Measurements from ENCODE around the gene FMO1.

Gene FMO1

DNA sequence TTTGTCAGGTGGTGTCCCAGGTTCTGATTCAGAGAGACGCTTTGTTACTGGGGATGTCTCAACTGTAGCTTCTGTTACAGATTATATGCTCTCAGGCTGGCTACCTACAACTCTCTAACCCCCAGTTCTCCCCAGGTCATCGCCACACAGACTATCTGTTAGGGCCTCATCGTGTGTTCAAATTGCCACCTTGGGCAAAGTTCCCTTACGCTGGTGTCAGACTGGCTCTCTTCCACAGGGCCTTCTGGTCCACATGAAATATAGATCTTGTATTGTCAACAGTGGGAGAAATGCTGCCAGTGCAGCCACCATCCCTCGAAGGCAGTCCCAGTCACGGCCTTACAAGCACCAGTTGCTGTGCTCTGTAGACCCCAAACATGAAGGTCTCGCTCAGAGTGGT is 81.0 kb downstream of the FMO1 start:
- Histone ChIP-seq H2AFZ (no peak overlapping the region), H3K79me2 (no peaks in the 10 kb centered on the region), H3K27ac (no peak overlapping the region), H3K9ac (no peak overlapping the region), H3K4me1 (no peaks in the 10 kb centered on the region), H3K4me3 (ENCODE audit: low read depth, low read length) (no peak overlapping the region), H3K27me3 (ENCODE audit: control insufficient read depth, insufficient read depth, low read length) (no peaks in the 10 kb centered on the region), H3K9me3 (ENCODE audit: control insufficient read depth, low read length) (no peaks in the 10 kb centered on the region), H3K4me2 (ENCODE audit: low read length) (no peak overlapping the region), H3K36me3 (ENCODE audit: control insufficient read depth, insufficient read depth, low read length) (no peaks in the 10 kb centered on the region)
- TF ChIP-seq, protein P1, sequence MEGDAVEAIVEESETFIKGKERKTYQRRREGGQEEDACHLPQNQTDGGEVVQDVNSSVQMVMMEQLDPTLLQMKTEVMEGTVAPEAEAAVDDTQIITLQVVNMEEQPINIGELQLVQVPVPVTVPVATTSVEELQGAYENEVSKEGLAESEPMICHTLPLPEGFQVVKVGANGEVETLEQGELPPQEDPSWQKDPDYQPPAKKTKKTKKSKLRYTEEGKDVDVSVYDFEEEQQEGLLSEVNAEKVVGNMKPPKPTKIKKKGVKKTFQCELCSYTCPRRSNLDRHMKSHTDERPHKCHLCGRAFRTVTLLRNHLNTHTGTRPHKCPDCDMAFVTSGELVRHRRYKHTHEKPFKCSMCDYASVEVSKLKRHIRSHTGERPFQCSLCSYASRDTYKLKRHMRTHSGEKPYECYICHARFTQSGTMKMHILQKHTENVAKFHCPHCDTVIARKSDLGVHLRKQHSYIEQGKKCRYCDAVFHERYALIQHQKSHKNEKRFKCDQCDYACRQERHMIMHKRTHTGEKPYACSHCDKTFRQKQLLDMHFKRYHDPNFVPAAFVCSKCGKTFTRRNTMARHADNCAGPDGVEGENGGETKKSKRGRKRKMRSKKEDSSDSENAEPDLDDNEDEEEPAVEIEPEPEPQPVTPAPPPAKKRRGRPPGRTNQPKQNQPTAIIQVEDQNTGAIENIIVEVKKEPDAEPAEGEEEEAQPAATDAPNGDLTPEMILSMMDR (IDR thresholded peaks at IDR 0.05), result no peak

DNA sequence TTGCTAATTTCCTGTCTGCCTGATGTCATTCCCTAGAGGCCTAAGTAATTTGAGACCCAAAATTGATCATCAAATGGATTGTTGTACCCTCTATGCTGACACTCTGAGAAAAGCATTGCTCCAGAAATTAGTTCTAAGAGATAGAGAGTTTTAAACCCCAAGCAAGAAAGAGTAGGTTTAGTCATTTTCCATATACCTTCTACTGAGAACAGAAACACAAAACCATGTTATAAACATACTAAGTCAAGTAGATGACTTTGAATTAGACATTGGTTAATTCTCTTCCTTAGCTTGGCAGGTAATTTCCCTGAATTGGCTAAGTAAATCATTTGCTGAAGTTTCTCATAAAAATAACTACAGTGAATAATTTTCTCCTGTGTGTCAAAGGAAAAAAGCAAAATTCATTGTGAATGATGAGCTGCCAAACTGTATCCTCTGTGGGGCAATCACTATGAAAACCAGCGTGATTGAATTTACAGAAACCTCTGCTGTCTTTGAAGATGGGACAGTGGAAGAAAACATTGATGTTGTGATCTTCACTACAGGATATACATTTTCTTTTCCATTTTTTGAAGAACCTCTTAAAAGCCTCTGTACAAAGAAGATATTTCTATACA is 85.8 kb downstream of the FMO1 start:
- H3K27ac ChIP-seq, result no peak overlapping the region
- H3K4me3 ChIP-seq (ENCODE audit: low read depth, low read length), result no peak overlapping the region
- no peaks in the 10 kb centered on the region for H3K9me3 ChIP-seq (ENCODE audit: control insufficient read depth, low read length)
- H2AFZ ChIP-seq, result no peak overlapping the region
- H3K9ac ChIP-seq, result no peak overlapping the region
- no peak overlapping the region for H3K4me2 ChIP-seq (ENCODE audit: low read length)
- H3K4me1 ChIP-seq, result no peaks in the 10 kb centered on the region
- TF ChIP-seq, protein P1 (IDR thresholded peaks at IDR 0.05), result no peak
- no peaks in the 10 kb centered on the region for H3K79me2 ChIP-seq
- no peaks in the 10 kb centered on the region for H3K27me3 ChIP-seq (ENCODE audit: control insufficient read depth, insufficient read depth, low read length)
- H3K36me3 ChIP-seq (ENCODE audit: control insufficient read depth, insufficient read depth, low read length), result no peaks in the 10 kb centered on the region
